GM18505 (cell line): ENCODE data around the gene FAM110C.

Source experiments
- ATAC-seq: cut with Tn5 transposase; IDR thresholded peaks from one replicate; pipeline ENCODE4 v1.9.1; 2021; ENCODE audit not compliant: unreplicated experiment
- POLR2A ChIP-seq: IDR thresholded peaks from 4 replicates; pipeline ENCODE4 v1.6.1; 2011; ENCODE audit warnings: borderline replicate concordance; ENCODE audit not compliant: insufficient read depth, insufficient read length; ENCODE audit errors: extremely low read depth

FAM110C gene

GRCh38 chr2:65121-65520 is 18.8 kb upstream of the FAM110C start:
- no peak for ATAC-seq
- no peak for TF ChIP-seq POLR2A

DNA sequence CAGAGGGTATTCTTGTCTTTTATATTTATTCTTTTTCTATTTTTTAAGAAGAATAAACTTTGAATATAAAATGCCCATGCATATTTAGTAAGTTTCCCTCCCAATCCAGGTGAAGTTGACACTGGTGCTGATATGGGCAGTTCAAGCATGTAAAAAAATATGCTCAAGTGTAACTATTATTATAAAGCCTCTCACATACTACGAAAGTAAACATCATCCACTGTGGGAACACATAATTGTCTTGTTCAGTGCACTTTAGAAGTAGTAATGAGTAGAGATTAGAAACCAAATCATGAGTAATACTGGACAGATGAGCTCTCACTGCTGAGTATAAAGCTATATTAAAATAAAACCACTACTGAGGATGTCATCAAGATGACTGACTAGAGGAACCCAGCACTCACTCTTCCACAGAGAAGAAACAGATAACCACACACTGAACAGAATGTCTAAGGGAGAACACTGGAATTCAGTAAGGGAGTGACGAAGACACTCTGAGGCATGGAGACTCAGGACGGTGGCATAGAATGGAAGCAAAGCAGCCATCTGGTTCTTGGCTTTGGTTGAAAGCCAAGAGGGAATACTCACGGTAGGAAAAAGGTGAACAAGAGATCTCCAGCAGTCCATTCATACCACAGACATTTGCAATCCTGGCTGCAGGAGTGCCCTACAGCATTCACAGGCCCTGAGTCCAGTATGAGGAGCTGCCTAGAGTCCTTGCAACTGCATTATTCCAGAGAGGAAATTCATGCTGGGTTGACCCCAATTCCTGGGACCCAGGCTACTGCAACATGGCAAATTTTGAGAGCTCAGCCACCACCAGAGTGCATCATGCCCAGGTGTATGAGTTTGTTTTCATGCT is 9.5 kb upstream of the FAM110C start:
- no peak for ATAC-seq
- no peak for TF ChIP-seq POLR2A

DNA sequence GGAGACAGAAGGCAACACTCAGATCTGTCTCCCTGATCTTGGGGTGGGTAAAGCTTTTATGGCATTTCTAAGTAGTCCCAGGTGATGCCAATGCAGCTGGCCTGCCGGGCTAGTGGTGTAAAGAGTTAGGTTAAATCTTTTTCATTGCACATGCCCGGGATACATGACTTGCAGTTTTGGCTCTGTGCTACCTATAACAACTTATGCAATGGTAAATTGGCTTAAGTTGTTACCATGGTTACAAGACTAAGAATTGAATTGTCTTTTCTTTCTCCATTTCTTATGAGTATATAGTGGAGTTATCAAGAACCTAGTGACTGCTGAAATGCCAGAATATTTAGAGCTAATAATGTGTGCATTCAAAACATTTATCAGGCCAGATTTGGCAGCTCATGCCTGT is 5.3 kb upstream of the FAM110C start:
- TF ChIP-seq POLR2A: no peak
- ATAC-seq: no peak

DNA sequence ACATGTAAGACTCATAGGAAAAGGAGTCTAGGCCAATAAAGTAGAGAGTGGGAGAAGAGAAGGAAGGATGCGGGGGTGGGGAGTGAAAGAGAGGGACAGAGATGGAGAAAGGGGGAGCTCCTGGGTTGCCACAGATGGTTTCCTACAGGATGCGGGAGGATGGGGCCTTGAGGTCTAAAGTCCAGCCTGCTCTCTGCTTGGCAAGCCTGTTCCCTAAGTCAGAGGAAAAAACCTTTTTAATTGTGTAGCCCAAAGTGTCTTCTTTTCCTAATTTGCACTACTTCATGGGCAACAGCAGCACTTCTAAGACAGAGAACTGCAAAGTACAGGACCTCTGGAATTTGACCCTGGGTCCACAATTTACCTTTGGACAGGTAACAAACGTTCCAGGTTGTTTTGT is 1.4 kb upstream of the FAM110C start:
- no peak for TF ChIP-seq POLR2A
- no peak for ATAC-seq

GRCh38 chr2:47346-47725 is 1.0 kb upstream of the FAM110C start:
- ATAC-seq: no peak
- no peak for TF ChIP-seq POLR2A

DNA sequence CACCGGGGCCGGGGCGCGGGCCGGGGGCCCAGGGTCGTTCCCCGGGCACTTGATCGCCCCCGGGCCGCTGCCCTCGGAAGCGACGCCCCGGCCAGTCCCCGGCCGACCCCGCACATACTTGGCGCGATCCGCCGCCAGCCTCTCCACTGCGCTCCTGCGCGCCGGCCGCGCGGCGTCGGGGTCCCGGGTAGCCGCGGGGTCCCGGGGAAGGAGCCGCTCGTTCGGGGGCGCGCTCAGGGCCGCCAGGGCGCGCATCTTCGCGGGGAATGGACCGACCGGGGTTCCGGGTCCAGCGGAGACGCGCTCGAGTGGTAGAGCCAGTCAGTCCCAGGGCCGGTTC is 204 bp downstream of the FAM110C start:
- TF ChIP-seq POLR2A: no peak
- no peak for ATAC-seq

DNA sequence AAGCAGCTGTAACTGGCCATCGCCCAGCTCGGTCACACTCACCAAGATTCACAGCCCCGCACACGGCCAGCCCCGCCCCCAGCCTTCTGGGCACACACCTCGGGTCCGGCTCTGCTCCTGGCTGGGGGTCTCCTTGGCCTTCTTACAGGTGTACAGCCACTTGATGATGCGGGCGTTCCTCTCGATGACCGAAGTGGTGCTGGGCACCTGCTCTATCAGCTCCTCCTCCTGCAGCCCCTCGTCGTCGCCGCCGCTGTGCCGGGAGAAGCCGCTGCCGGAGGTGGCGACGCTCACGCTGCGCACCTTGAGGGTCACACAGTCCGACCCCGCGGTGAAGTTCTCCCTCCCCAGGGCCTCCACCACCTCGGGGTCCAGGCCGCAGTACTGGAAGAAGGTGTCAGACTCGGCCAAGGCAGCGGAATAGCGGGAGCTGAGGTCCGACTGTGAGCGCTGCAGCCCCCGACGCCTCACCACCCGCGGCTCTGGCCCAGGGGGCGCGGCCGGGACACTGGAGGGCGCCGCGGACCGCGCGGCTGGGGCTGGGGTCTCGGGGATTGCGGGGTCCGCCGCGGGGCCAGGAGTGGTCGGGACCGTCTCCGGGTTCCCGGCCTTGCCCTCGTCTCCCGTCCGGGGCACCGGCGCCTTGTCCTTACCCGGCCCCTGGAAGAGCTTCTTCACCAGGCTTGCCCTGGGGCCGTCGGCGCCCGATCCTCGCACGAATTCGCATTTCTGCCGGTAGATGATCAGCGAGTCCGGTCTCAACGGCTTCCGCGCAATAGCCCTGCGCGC is 769 bp downstream of the FAM110C start:
- ATAC-seq: no peak
- TF ChIP-seq POLR2A: no peak

DNA sequence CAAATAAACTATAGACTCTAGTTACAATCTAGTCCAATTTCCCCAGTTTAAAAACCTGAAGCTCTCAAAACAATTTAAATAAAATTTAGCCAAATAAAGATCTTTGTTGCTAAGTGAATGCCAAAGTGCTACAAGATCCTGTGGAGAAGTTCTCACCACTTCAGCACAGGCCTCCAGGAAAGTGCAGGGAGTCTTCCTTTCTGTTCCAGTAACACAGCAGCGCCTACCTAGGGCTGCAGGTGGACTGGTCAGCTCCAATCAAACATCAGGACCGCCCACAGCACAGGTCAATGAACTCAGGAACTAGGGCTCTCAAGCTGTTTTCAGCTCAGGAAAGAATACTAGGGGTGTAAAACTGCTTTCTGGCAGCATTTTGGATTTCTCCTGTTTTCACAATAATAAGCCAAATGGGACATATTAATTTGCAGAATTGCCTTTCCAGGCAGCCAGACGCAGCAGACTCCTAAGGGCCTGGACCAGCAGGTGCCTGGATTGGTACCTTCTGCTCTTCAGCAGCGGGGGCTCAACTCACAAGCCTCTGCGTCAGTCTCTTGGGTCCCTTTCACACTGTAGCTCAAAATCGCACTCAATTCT is 1.5 kb downstream of the FAM110C start:
- ATAC-seq: no peak
- TF ChIP-seq POLR2A: no peak

- no peak for ATAC-seq
- TF ChIP-seq POLR2A: no peak
These were observed 3.5 kb downstream of the FAM110C start for GRCh38 chr2:42788-43187.

DNA sequence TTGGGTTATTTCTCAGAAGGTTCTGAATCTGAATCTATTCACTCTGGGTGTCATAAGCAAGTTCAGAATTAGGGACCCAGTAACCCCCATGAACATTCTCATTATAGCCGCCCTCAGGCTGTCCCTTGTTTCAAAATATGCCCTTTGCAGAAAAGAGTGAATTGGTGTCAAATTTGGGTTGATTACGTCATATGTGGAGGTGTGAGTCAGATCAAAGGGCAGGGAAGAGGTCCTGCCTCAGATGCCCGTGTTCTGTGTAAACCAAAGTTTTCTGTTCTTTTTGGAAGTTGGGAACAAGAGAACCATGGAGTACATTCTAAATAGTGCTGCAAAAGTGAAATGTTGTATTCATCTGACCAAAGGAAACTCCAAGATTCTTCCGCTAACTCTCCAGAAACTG is 5.8 kb downstream of the FAM110C start:
- TF ChIP-seq POLR2A: no peak
- ATAC-seq: no peak

DNA sequence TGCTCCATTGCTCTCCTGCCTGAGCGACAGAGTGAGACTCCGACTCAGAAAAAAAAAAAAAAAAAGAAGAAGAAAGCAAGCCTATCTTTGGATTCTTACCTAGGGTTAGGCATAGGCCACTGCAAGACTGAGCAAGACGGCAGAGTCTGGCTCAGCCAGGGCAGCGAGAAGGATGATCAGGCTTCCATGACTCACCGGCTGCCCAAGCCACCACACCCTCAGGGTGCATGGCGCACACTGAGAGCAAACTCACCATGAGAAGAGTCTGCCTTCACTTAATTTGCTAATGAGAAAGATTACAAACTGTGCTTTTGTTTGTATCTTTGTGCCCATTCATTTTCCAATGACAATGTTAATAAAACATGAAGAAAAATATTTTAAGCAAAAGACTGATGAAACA is 8.2 kb downstream of the FAM110C start:
- TF ChIP-seq POLR2A: no peak
- no peak for ATAC-seq

DNA sequence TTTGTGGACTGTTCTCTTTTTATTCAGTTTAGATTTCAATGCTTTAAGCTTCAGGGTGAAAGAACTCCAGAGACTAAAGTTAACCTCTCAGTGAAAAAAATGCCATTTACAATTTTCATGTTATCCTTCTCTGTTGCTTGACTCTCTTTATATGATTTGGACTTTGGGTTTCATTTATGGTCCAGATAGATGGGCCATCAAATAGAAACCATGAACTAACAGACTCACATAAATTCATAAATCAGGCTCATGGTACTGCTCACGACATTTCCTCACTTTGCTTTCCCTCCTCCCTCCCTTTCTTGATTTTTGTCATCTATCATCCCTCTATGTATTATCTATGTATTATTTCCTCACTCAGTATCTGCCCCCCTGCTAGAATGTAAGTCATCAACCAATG is 10.0 kb downstream of the FAM110C start:
- no peak for ATAC-seq

DNA sequence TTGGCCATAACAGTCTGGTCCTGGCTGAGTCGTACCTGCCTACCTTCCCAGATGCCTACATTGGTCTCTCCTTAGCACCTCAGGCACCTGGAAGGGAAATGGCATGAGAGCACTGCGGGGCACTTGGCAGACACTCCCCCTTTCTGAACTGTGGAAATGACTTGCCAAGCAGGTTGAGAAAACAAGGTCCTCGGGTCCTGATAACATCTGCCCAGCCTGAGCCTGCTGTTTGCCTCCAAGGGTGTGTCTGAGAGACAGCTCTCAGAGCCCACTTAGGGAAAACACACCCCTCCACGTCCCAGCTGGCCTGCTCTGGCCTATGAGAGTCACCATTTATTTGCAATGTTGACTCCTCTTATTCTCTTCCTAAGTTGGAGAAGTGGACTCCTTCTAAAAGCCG is 10.5 kb downstream of the FAM110C start:
- no peak for ATAC-seq
- no peak for TF ChIP-seq POLR2A

More for the DNA sequence above, 10.0 kb downstream of the FAM110C start:
- no peak for TF ChIP-seq POLR2A

DNA sequence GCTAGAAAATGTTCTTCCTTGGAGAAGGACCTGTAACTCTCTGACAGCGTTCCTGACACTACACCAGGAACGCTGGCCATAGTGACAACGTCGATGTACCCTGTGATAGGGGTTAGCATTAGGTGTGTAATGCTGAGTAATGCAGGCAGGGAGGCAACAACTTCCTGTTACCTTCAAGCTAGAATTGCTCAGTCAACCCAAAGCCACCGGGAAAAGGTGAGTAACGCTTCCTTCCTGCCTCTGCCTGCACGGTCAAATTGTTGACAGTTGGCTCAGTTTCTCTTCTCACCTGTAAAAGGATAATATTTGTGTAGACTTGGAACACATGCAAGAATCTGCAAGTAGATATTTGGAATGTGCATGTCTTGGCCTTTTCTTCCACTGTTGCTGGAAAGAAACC is 12.7 kb downstream of the FAM110C start:
- ATAC-seq: no peak
- TF ChIP-seq POLR2A: no peak
